ENCODE measurements around the gene TAS2R40.

DNA sequence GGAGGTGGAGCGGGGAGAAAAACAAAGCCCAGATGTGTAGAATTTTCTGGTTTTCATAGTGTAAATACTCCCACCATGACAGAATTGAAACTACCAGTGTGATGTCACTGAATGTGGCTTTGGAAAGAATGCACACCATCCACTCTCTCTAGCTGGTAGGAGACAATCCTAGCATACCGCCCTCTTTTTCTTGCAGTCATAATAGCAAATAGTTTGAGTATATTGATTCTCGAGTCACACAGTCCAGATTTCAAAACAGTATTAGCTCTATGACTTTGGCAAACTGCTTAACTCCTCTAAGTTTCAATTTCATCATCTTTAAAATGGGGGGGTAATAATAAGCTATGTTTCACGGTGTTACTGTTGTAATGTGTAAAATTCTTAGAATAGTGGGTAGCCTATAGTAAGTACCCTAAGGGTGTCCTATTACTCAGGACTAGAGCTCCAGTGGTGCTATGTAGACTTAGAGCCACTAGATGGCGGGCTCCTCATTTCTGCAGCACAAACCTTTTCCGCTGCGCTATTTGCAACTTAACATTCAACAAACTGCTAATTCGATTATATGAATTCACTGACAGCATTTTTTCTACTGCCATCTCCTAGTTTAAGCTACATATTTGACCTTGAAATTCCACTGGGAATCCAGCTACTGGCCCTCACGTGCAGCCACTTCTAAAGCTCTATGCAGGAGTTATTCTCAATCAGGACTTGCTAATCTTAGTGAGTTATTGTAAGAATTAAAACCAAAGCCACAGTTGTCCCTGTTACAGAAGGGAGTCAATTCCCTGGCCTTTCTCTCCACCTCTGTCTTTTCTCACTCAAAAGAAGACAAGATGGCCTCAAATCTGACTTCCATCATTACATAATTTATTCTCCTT is 18.7 kb downstream of the TAS2R40 start:
- peak; percentile 82 to 94 (median 88) for TF ChIP-seq CTCF (IDR thresholded peaks at IDR 0.05)
- TF ChIP-seq POLR2A (IDR thresholded peaks at IDR 0.05), result no peak
- no peak for TF ChIP-seq EP300 (IDR thresholded peaks at IDR 0.05)

Measured in tibial nerve (tissue), 4 donors.